HepG2 (cell line): ENCODE data around the gene CCDC57. TPM values are rescaled to one million over a fixed set of nuclear protein-coding genes. Genes with fewer than 3 reads are reported as not detected.
A peak's percentile ranks its signal among the peaks of the same experiment; 100 is the strongest.

Experiments
- CREB1 ChIP-seq, 2 experiments: fragments of 450-650 bp in 1 of 2; IDR thresholded peaks; 2 replicates each; pipeline ENCODE4 v1.6.1; 2016 to 2017; ENCODE audit warnings: control low read depth in 1 of 2, mild to moderate bottlenecking in 1 of 2, missing compliant biosample characterization in 1 of 2, missing genetic modification characterization in 1 of 2
- IKZF4 ChIP-seq: sonication (generic); formaldehyde crosslinking; IDR thresholded peaks from 2 replicates; pipeline ENCODE4 v1.5.1; 2020; ENCODE audit warnings: borderline replicate concordance, mild to moderate bottlenecking, low read depth, missing genetic modification reagents; ENCODE audit errors: not compliant biosample characterization
- KLF6 ChIP-seq: IDR thresholded peaks from 2 replicates; pipeline ENCODE4 v1.8.0; 2016; ENCODE audit warnings: missing biosample characterization, missing genetic modification reagents
- MAF1 ChIP-seq: sonication (generic); formaldehyde crosslinking; IDR thresholded peaks from 2 replicates; pipeline ENCODE4 v1.5.0; 2020; ENCODE audit warnings: missing genetic modification reagents, borderline replicate concordance
- NCOA5 ChIP-seq: sonication (generic); formaldehyde crosslinking; IDR thresholded peaks from 2 replicates; pipeline ENCODE4 v1.4.0; 2020; ENCODE audit warnings: missing genetic modification reagents
- NONO ChIP-seq, 2 experiments: fragments of 450-650 bp in 1 of 2; sonication (generic) in 1 of 2; formaldehyde crosslinking in 1 of 2; IDR thresholded peaks in 1 of 2; conservative IDR thresholded peaks in 1 of 2; 2 replicates each; pipeline versions ENCODE4 v1.6.1 to v1.8.0; 2017 to 2022; ENCODE audit warnings: mild to moderate bottlenecking in 1 of 2, missing genetic modification reagents in 1 of 2, moderate library complexity in 1 of 2
- NR2C2 ChIP-seq: sonication (generic); formaldehyde crosslinking; IDR thresholded peaks from 2 replicates; pipeline ENCODE4 v1.4.0; 2020; ENCODE audit warnings: missing genetic modification reagents, mild to moderate bottlenecking, moderate library complexity, borderline replicate concordance
- PTBP1 ChIP-seq: fragments of 200-400 bp; formaldehyde crosslinking; IDR thresholded peaks from 2 replicates; pipeline ENCODE4 v1.6.1; 2018; ENCODE audit warnings: low read length, low read depth; ENCODE audit not compliant: poor library complexity, severe bottlenecking
- RFXAP ChIP-seq: sonication (generic); formaldehyde crosslinking; IDR thresholded peaks from 2 replicates; pipeline ENCODE4 v1.4.0; 2020; ENCODE audit warnings: missing genetic modification reagents, borderline replicate concordance
- SMAD9 ChIP-seq: sonication (generic); formaldehyde crosslinking; IDR thresholded peaks from 2 replicates; pipeline ENCODE4 v1.5.1; 2020; ENCODE audit warnings: mild to moderate bottlenecking, missing genetic modification reagents
- ZFYVE20 ChIP-seq: sonication (generic); formaldehyde crosslinking; IDR thresholded peaks from 2 replicates; pipeline ENCODE4 v1.8.0; 2023; ENCODE audit warnings: low read depth, mild to moderate bottlenecking, moderate library complexity, missing genetic modification reagents, borderline replicate concordance
- ZNF180 ChIP-seq: sonication (generic); formaldehyde crosslinking; IDR thresholded peaks from 2 replicates; pipeline ENCODE4 v1.4.0; 2020; ENCODE audit warnings: low read depth, missing genetic modification reagents, borderline replicate concordance
- ZNF616 ChIP-seq: sonication (generic); formaldehyde crosslinking; IDR thresholded peaks from 2 replicates; pipeline ENCODE4 v1.5.0; 2020; ENCODE audit warnings: low read depth, mild to moderate bottlenecking, missing genetic modification reagents
- ZNF792 ChIP-seq: IDR thresholded peaks from 2 replicates; pipeline ENCODE4 v1.6.1; 2016
- ZNF83 ChIP-seq: sonication (generic); formaldehyde crosslinking; IDR thresholded peaks from 2 replicates; pipeline ENCODE4 v1.4.0; 2020; ENCODE audit warnings: missing genetic modification reagents, mild to moderate bottlenecking, borderline replicate concordance
- polyA plus RNA-seq, 8 experiments: library from polyadenylated mRNA; depleted of rRNA in 3 of 8; stranded (reverse) in 7 of 8; unstranded in 1 of 8; fragments of >200 nt; fragmentation: Illumina TruSeq in 4 of 8; extraction: Trizol in 4 of 8; gene quantifications; 2 replicates each; pipeline versions ENCODE4 v1.2.1 to v1.2.3, GENCODE V29; 2011 to 2016; ENCODE audit warnings: low read depth in 4 of 8, missing spikeins in 1 of 8, mixed read lengths in 1 of 8; ENCODE audit not compliant: insufficient read depth in 1 of 8
- total RNA-seq, 5 experiments: library from RNA; depleted of rRNA; stranded (reverse); fragments of >200 nt; fragmentation: Illumina TruSeq; extraction: Trizol; gene quantifications; 2 replicates each; pipeline ENCODE4 v1.2.3, GENCODE V29; 2016; ENCODE audit warnings: low read depth in 1 of 5
- TF ChIP-seq, protein P1 (sequence below): IDR thresholded peaks from 2 replicates; pipeline ENCODE4 v1.6.1; 2012; ENCODE audit warnings: low read length, improper control_type of control experiment
- TF ChIP-seq, protein P2 (sequence below): IDR thresholded peaks from 2 replicates; pipeline ENCODE4 v1.6.1; 2016; ENCODE audit warnings: control low read depth
- TF ChIP-seq, protein P3 (sequence below): sonication (generic); formaldehyde crosslinking; IDR thresholded peaks from 2 replicates; pipeline ENCODE4 v1.8.0; 2022; ENCODE audit warnings: mild to moderate bottlenecking, missing genetic modification reagents; ENCODE audit not compliant: insufficient replicate concordance
- TF ChIP-seq, protein P4 (sequence below): sonication (generic); formaldehyde crosslinking; IDR thresholded peaks from 2 replicates; pipeline ENCODE4 v1.4.0; 2020; ENCODE audit warnings: missing genetic modification reagents, mild to moderate bottlenecking, borderline replicate concordance

The CCDC57 gene
- total and polyA plus RNA-seq, 2 of the 13 experiments (the other 11 are each of a cell fraction or from before 2014, with no cell fraction given), result 59.3 to 59.9 TPM

DNA sequence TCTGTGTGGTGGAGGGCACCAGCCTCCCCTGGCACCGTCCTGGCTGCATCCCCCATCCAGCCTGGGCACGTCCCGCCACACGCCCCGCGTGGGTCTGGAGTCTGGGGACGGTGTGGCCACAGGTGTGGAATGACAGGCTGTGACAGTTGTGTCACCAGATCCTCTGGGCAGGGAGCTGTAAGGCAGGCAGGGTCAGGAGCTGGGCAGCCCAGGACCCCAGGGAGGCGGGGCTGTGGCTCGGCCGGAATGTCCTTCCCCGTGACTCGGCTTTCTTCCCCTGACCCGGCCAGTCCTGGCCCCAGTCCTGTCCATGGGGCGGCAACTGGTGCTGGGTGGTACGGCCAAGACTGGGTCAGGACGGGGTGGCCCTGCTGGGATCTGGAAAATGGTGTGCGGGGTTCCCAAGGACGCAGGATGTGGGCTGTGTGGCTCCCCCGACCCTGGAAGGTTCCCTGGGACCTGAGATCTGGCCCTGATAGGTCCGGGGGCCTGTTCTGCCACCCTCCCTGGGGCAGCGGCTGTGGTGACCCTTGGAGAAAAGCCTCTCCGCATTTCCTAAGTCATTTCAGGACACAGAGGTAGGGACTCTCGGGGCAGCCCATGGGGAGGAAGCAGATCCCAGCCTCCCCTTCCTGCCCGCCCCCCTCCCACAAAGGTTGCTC is 12.9 kb upstream of the CCDC57 start (continued):
- TF ChIP-seq MAF1 (CRISPR knock-in tag) (no peak), CREB1 (IDR thresholded peaks at IDR 0.05) (no peak), CREB1 (CRISPR knock-in tag; IDR thresholded peaks at IDR 0.05) (no peak), PTBP1 (no peak), NCOA5 (CRISPR knock-in tag) (no peak), KLF6 (CRISPR knock-in tag) (no peak), NR2C2 (CRISPR knock-in tag) (no peak), ZNF792 (CRISPR knock-in tag) (peak; percentile 20; the same call in 1 of the 2 replicates), IKZF4 (CRISPR knock-in tag) (no peak), SMAD9 (CRISPR knock-in tag) (0 out of 2 replicates have a peak, but pooled peaks have one; percentile 48), ZNF83 (no peak), ZNF180 (CRISPR knock-in tag) (no peak), NONO (IDR thresholded peaks at IDR 0.05) (no peak), NONO (CRISPR knock-in tag; conservative IDR thresholded peaks at IDR 0.05) (no peak), ZFYVE20 (CRISPR knock-in tag) (no peak), RFXAP (CRISPR knock-in tag) (0 out of 2 replicates have a peak, but pooled peaks have one; percentile 12), ZNF616 (CRISPR knock-in tag) (no peak)
- TF ChIP-seq, protein P1, sequence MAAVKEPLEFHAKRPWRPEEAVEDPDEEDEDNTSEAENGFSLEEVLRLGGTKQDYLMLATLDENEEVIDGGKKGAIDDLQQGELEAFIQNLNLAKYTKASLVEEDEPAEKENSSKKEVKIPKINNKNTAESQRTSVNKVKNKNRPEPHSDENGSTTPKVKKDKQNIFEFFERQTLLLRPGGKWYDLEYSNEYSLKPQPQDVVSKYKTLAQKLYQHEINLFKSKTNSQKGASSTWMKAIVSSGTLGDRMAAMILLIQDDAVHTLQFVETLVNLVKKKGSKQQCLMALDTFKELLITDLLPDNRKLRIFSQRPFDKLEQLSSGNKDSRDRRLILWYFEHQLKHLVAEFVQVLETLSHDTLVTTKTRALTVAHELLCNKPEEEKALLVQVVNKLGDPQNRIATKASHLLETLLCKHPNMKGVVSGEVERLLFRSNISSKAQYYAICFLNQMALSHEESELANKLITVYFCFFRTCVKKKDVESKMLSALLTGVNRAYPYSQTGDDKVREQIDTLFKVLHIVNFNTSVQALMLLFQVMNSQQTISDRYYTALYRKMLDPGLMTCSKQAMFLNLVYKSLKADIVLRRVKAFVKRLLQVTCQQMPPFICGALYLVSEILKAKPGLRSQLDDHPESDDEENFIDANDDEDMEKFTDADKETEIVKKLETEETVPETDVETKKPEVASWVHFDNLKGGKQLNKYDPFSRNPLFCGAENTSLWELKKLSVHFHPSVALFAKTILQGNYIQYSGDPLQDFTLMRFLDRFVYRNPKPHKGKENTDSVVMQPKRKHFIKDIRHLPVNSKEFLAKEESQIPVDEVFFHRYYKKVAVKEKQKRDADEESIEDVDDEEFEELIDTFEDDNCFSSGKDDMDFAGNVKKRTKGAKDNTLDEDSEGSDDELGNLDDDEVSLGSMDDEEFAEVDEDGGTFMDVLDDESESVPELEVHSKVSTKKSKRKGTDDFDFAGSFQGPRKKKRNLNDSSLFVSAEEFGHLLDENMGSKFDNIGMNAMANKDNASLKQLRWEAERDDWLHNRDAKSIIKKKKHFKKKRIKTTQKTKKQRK, result no peak
- TF ChIP-seq, protein P2, sequence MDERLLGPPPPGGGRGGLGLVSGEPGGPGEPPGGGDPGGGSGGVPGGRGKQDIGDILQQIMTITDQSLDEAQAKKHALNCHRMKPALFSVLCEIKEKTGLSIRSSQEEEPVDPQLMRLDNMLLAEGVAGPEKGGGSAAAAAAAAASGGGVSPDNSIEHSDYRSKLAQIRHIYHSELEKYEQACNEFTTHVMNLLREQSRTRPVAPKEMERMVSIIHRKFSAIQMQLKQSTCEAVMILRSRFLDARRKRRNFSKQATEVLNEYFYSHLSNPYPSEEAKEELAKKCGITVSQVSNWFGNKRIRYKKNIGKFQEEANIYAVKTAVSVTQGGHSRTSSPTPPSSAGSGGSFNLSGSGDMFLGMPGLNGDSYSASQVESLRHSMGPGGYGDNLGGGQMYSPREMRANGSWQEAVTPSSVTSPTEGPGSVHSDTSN, result no peak
- TF ChIP-seq, protein P3, sequence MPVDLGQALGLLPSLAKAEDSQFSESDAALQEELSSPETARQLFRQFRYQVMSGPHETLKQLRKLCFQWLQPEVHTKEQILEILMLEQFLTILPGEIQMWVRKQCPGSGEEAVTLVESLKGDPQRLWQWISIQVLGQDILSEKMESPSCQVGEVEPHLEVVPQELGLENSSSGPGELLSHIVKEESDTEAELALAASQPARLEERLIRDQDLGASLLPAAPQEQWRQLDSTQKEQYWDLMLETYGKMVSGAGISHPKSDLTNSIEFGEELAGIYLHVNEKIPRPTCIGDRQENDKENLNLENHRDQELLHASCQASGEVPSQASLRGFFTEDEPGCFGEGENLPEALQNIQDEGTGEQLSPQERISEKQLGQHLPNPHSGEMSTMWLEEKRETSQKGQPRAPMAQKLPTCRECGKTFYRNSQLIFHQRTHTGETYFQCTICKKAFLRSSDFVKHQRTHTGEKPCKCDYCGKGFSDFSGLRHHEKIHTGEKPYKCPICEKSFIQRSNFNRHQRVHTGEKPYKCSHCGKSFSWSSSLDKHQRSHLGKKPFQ (CRISPR knock-in tag), result peak; percentile 58
- TF ChIP-seq, protein P4, sequence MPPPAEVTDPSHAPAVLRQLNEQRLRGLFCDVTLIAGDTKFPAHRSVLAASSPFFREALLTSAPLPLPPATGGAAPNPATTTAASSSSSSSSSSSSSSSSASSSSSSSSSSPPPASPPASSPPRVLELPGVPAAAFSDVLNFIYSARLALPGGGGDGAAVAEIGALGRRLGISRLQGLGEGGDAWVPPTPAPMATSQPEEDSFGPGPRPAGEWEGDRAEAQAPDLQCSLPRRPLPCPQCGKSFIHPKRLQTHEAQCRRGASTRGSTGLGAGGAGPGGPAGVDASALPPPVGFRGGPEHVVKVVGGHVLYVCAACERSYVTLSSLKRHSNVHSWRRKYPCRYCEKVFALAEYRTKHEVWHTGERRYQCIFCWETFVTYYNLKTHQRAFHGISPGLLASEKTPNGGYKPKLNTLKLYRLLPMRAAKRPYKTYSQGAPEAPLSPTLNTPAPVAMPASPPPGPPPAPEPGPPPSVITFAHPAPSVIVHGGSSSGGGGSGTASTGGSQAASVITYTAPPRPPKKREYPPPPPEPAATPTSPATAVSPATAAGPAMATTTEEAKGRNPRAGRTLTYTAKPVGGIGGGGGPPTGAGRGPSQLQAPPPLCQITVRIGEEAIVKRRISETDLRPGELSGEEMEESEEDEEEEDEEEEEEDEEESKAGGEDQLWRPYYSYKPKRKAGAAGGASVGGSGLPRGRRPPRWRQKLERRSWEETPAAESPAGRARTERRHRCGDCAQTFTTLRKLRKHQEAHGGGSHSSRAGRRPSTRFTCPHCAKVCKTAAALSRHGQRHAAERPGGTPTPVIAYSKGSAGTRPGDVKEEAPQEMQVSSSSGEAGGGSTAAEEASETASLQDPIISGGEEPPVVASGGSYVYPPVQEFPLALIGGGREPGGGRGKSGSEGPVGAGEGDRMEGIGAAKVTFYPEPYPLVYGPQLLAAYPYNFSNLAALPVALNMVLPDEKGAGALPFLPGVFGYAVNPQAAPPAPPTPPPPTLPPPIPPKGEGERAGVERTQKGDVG, result no peak
